GM12875 (cell line): ENCODE measurements around the gene RGS7BP.

Experiments used
- H3K4me3 ChIP-seq: one replicate; pipeline ENCODE4 v1.5.1; 2011; ENCODE audit warnings: low read depth, low read length, control low read depth
- TF ChIP-seq, protein P1 (sequence below): IDR thresholded peaks from 2 replicates; pipeline ENCODE4 v1.5.1; 2011; ENCODE audit warnings: low read depth, mild to moderate bottlenecking, control low read depth, inconsistent platforms, low read length, moderate library complexity, borderline replicate concordance; ENCODE audit not compliant: insufficient read depth

Gene RGS7BP

DNA sequence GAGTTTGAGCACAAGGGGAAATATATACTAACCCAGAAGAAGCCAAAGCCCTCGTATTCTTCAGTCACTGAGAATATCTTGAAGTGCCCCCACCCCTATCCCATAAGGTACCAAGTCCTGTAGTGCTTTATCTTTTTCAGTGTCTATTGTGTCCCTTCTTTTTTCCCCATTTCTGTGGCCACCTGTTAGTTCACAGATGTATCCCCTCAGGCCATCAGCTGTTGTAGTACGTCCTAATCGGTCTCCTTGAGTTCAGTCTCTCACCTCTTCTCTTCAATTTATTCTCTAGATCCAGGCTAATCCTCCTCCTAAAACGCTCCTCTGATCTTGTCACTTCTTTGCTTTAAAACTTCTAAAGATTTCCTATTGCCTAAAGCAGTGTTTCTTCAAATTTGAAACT is 10.4 kb downstream of the RGS7BP start:
- TF ChIP-seq, protein P1, sequence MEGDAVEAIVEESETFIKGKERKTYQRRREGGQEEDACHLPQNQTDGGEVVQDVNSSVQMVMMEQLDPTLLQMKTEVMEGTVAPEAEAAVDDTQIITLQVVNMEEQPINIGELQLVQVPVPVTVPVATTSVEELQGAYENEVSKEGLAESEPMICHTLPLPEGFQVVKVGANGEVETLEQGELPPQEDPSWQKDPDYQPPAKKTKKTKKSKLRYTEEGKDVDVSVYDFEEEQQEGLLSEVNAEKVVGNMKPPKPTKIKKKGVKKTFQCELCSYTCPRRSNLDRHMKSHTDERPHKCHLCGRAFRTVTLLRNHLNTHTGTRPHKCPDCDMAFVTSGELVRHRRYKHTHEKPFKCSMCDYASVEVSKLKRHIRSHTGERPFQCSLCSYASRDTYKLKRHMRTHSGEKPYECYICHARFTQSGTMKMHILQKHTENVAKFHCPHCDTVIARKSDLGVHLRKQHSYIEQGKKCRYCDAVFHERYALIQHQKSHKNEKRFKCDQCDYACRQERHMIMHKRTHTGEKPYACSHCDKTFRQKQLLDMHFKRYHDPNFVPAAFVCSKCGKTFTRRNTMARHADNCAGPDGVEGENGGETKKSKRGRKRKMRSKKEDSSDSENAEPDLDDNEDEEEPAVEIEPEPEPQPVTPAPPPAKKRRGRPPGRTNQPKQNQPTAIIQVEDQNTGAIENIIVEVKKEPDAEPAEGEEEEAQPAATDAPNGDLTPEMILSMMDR, result no peak
- no peak overlapping the region for H3K4me3 ChIP-seq

DNA sequence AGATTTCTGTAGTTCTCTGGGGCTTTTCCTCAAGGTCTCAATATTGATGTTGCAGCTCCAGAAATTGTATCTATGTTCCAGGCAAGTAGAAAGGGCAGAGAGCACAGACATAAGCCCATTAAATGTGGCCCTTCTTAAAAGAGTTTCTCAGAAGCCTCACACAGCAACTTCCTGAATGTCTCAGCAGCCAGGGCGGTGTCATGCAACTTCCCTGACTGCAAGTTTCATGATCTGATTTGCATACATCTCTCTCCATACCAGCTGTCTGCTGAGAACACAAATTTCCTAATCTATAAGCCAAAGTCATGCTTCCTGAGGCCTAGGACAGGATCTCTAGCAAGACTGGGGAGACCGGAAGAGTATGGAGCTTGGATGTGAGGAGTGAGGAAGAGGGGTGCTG is 13.0 kb downstream of the RGS7BP start:
- TF ChIP-seq, protein P1, result no peak

DNA sequence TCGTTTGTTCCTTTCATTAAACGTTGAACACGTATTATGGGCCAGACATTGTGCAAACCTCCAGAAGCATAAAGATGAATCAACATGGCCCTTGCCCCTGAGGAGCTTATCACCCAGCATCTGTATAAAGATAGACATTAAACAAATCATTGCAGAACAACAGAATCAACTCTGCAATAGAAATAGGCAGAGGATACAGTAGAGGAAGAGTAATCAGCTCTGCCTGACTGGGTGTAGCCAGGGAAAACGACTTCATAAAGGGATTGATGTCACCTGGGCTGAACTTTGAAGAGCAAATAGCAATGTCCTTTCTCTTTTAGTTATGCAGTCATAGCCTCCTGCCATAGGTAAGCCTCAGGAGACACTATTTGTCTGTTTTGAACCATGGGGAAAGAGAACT is 13.4 kb downstream of the RGS7BP start:
- H3K4me3 ChIP-seq, result no peak overlapping the region
- TF ChIP-seq, protein P1, result no peak

More for the DNA sequence above, 13.0 kb downstream of the RGS7BP start:
- H3K4me3 ChIP-seq, result no peak overlapping the region

DNA sequence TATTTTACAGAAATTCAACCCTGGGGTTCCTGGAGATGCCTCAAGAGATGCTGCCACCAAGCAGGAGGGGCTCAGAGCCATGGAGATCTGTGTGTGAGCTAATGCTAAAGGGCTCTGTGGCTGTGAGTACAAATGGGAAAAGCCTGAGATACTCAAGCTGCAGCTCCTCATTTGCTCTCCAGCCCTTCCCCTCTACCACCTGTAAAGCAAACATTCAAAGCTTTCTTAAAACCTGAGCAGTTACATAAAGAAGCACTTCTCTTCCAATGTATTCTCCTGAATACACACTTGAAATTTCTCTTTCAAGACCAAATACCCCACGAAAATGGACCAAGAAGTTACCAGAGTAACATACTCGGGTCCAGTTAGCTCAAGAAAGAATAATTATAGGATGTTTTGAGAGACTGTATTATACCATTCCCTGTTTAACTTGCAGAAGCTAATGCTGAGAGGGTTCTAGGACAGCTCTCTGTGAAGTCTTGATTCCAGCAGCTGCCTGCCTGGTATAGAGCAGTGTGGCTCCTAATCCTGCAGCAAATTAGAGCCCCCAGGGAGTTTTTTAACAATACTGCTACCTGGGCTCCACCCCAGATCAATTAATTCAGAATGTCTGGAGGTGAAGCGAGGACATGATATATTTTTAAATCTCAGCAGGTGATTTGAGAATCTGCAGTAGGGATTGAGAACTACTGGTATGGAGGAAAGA is 21.1 kb downstream of the RGS7BP start:
- no peak overlapping the region for H3K4me3 ChIP-seq
- TF ChIP-seq, protein P1, result no peak

DNA sequence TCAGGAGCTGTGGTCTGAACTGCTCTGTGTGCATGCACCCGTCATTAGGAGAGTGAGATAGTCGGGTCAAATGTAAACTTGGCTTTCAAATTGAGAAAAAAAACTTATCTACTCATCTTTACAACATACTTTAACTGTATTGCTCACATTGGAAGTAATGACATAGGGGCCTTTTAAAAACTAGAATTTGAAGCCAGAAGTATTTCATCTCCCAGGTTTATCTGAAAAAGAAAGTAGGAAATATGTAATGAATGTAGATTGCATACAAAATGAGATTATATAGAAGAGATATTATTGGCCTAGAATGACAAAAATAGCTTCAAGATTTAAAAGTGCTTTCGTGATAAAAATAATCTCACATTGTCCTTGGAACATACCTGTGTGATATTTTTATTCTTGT is 24.3 kb downstream of the RGS7BP start:
- TF ChIP-seq, protein P1, result no peak
- no peak overlapping the region for H3K4me3 ChIP-seq

DNA sequence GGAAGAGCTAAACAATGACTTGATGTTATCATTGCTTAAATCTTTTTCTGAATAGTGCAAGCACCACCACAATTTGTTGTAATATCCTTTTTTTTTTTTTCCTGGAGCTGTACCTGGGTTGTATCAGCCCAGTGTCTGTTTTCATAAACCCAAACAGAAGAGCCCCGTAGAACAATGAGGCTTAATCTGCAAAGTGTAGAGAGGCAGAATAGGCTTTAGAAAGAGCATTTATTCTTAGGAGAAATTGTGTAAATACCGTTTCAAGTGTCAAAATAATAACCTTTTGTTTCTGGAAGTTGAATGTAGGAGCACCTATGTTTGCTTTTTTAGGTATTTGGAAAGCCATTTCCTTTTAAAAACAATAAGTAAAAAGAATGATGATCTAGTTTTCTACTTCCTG is 26.4 kb downstream of the RGS7BP start:
- H3K4me3 ChIP-seq, result no peak overlapping the region
- TF ChIP-seq, protein P1, result no peak

DNA sequence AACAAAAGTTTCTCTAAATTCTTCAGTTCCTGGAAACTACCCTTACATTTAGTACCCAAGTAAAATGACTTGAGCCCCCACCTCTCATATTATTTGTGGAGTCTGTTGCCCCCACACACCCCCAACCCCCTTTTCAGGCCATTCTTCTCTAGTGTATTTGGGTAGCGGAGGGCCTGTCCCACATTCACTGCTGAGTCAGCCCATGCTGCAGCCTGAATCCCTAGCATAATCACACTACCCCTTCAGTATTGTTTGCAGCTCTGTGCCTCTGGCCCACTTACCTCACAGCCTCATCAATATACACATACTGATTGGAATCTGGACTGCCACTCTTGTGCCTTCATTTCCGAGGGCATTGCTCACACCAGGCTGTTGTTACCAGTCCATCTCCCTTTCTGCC is 26.8 kb downstream of the RGS7BP start:
- H3K4me3 ChIP-seq, result no peak overlapping the region
- TF ChIP-seq, protein P1, result no peak
